ENCODE measurements around the gene CAPN2.
"Not testable (repeated sequence)": the region's sequence is repeated elsewhere in the genome, so short reads cannot be mapped to it uniquely, and the experiment has no call there.

Gene CAPN2

GRCh38 chr1:223717123-223717522 lies 4.8 kb downstream of the CAPN2 start:
- no peak for DNase-seq (ENCODE audit: low spot score)

DNA sequence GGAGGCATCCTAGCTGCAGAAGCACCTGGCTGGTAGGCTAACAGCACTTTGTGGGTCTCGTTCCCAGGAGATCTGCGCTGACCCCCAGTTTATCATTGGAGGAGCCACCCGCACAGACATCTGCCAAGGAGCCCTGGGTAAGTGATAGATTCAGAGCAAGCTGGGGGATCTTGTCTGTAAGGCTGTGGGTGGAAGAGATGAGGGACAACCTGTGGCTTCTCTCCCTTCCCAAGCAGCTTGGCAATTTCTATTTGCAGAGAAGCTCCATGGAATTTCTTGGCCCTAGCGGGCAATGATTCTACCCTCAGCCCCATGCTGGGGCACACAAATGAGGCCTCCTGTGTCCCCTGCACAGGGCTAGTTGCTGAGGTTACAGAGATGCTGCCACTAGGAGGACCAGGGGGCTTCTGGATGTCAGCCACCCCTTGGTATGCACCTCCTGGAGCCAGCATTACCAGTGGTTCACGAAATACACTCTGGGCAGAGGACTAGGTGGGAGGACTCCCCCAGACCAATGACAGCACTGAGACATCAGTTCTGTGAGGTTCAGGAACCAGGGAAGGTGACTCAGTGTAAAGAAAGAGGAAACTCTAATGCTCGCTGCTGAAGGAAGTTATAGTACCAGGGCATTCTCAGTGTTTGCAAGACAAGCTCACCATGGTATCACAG lies 5.5 kb downstream of the CAPN2 start:
- DNase-seq (ENCODE audit: low spot score), result peak; percentile 26

- DNase-seq (ENCODE audit: low spot score), result no peak
Measured at GRCh38 chr1:223718850-223719249, 6.5 kb downstream of the CAPN2 start.

DNA sequence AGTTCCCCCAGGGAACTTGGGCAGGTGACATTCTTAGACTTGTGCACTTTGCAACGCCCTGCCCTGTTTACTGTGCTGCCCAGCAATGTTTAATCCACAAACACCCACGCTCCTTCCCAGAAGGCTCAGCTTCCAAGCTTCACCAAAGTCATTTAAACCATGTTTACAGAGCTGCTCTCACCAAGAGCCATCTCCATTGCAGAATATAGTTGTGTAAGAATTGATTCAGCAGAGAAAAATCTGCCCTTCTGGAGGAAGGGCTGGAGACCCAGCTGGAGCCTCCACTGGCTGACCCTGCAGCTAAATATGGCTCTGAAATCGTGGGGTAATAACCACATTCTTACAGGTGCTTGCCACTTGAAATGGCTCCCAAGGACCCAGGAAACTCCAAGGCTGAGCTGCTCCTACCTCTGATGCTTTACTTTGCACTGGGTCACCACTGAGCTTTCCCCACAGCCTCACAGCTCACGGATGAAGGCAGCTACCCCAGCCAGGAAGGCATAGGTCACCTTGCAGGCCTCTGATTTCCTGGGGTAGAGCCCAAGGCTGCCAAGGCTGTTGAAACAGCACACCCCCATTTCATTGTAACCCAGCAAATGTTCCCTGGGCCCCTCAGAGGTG lies 8.7 kb downstream of the CAPN2 start:
- DNase-seq (ENCODE audit: low spot score), result no peak

DNA sequence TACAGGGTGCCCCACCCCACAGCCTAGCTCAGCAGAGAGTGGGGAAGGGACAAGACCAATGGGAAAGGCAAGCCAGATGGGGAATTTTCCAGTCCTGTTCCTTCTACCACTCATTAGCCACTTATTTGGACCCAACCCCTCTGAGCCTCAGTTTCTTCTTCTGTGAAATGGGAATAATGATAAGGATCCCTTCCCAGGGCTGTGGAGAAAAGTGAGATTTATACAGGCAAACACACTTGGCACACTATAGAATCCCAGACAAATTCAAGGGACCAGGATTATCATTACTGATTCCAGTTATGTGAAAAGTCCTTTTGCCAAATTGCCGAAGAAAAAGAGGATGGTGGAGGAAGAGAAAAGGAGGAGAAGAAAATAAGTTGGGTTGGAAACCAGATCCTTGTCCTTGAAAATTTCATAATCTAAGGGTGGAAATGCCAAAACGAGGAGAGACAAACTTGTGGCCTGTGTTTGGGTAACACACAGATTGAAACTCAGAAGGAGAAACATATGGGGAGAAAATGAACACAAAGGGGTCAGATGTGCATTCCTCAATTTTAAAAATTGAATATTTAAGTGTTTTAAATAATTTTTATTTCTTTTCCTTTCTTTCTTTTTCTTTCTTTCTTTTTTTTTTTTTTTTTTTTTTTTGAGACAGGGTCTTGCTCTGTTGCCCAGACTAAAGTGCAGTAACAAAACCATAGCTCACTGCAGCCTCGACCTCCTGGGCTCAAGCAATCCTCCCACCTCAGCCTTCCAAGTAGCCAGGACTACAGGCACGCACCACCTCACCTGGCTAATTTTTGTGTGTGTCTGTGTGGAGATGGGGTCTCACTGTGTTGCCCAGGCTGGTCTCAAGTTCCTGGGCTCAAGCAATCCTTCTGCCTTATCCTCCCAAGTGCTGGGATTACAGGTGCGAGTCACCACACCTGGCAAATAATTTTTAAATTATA lies 9.6 kb downstream of the CAPN2 start:
- DNase-seq (ENCODE audit: low spot score), result no peak

GRCh38 chr1:223723351-223723904 lies 11.1 kb downstream of the CAPN2 start:
- no peak for DNase-seq (ENCODE audit: low spot score)

- DNase-seq (ENCODE audit: low spot score), result no peak
Measured at GRCh38 chr1:223724376-223724775, 12.0 kb downstream of the CAPN2 start.

DNA sequence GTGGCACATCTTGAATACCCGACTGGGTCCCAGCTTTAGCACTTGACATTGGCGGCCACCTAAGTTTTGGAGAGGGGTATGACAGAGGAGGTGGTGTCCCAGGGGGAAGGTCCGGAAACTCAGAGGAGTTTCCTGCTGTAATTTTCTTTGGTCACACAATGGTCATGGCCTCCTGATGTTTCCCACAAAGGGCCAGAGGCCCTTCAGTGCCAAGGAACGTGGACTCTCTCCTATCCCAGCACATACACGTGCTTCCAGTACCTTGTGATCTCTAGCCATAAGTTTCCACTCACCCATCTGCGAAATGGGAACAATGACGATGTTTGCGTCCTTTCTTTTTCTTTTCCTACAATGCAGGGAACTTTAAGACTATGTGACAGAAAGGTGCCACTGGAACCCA lies 13.2 kb downstream of the CAPN2 start:
- no peak for DNase-seq (ENCODE audit: low spot score)

DNA sequence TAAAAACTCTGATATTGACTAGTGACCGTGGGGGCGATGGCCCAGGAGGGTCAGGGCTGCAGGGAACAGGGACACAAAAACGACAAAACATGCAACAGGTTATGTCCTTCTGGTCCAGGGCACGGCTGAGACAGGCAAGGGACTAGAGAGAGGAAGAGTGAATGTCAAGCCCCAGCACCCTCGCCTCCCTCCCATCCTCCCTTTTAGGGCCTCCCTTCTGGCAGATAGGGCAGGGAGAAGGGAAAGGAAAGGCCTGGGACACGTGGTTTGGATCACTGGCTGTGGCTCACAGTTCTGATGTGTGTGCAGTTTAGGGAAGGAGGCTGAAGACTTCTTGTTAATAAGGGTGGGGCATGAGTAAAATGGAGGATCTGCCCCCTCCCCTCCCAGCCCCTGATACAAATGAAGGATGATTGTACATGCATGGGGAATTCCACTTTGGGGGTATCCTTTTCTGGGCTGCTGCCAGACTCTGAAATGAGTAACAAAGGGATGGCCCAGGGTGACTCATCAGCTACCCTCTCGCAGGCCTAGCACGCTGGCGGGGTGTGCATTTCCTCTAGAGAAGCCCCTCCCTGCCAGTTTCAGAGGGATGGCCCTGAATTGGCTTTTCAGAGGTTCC lies 14.2 kb downstream of the CAPN2 start:
- DNase-seq (ENCODE audit: low spot score), result peak; percentile 91

- DNase-seq (ENCODE audit: low spot score), result no peak
Measured at GRCh38 chr1:223727541-223727940, 15.2 kb downstream of the CAPN2 start.

GRCh38 chr1:223729906-223730305 lies 17.6 kb downstream of the CAPN2 start:
- DNase-seq (ENCODE audit: low spot score), result no peak

DNA sequence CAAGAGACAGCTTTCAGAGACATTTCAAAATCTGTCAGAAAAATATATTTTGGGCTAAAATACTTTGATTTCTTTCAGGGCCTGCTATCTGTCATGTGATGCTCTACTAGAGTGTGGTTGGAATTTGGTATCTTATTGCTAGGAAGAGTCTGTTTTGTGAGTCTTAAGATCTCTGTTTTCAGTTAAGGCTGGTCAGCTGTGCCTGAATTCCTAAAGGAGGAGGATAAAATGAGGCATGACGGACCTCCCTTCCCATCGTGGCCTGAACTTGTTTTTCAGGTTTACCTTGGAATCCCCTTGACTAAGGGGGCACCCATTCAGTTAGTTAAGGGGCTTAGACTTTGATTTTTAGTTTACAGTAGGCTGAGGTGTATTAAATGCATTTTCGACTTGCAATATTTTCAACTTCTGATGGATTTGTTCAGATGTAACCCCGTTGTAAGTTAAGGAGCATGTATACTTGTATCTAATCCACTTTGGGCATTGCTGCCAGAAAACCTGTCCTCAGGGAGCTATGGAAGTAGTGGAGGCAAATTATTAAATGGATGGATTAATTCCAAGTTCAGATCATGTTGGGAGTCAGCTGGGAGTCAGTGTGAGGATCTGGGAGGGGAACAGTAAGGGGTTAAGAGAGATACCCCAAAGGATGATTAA lies 18.3 kb downstream of the CAPN2 start:
- no peak for DNase-seq (ENCODE audit: low spot score)

DNA sequence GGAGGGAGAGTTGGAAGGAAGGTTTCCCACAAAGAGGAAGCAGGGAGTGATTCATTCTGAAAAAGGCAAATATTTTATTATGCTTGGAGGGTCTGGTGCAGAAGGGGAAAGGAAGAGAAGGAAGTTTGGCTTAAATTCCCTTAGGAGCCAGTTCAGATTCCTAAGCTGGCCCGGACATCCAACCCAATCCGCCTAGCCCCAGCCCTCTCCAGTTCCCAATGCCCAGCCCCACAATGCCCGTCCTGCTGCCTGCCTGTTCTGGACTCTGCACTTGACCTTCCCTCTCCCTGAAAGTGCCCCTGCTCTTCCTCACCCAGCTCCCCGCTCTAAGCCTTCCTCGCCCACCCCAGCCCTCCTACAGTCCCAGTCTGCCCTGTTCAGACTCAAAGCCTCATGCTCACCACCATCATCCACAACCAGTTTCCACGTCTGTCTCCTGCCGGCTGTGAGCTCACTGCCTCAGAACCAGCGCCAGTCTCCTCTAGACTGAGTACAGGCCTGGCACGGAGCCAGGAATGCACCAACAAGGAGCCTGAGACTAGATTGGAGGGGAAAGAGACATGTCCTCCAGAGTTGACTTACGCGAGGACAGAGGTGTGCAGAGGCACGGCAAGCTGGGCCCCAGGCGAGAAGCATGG lies 18.9 kb downstream of the CAPN2 start:
- no peak for DNase-seq (ENCODE audit: low spot score)

- DNase-seq (ENCODE audit: low spot score), result no peak
Measured at GRCh38 chr1:223732993-223733798, 20.9 kb downstream of the CAPN2 start.

GRCh38 chr1:223733898-223734852 lies 21.8 kb downstream of the CAPN2 start:
- no peak for DNase-seq (ENCODE audit: low spot score)

DNA sequence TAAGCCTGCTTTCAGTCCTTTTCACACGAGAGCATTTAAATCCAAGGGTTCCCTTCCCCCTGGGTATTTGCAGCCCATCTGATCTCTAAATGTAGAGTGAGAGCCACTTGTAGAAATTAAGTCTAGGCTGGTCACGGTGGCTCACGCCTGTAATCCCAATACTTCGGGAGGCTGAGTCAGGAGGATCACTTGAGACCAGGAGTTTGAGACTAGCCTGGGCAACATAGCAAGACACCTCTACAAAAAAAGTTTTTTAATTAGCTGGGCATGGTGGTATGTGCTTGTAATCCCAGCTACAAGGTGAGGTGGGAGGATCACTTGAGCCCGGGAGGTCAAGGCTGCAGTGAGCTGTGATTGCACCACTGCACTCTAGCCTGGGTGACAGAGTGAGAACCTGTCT lies 24.3 kb downstream of the CAPN2 start:
- DNase-seq (ENCODE audit: low spot score), result not testable (repeated sequence)

GRCh38 chr1:223737342-223737741 lies 25.0 kb downstream of the CAPN2 start:
- no peak for DNase-seq (ENCODE audit: low spot score)

GRCh38 chr1:223738465-223739365 lies 26.4 kb downstream of the CAPN2 start:
- DNase-seq (ENCODE audit: low spot score), result no peak

Data from CD4-positive, alpha-beta T cell treated with Interleukin-6 at 100 ng/mL for 8 hours (primary cell).